Endothelial cell of umbilical vein (primary cell): ENCODE data around the gene CDK5. TPM values are rescaled to one million over a fixed set of nuclear protein-coding genes. Genes with fewer than 3 reads are reported as not detected.

Experiments used
- BruUV-seq: library from RNA; stranded (reverse); fragments of 400-500 nt; replicated peaks from 2 replicates; lab custom pipeline; 2021; lab: Mats Ljungman, UMichigan
- CTCF ChIA-PET: fragments of 300-600, 350-600 bp; sonication (Branson Sonifier 250); formaldehyde crosslinking; loops from one replicate; lab custom pipeline; 2021; ENCODE audit warnings: antibody characterized with exemption, inconsistent platforms; lab: Charles Lee
- POLR2A ChIA-PET: fragments of 300-600, 350-600 bp; sonication (Branson Sonifier 250); formaldehyde crosslinking; loops from one replicate; lab custom pipeline; 2021; ENCODE audit warnings: antibody characterized with exemption, inconsistent platforms; lab: Charles Lee
- DNase-seq: peaks from one replicate; pipeline ENCODE4 v3.0.0-alpha.2; 2011; ENCODE audit warnings: low read depth, low spot score
- FAIRE-seq: peaks from 2 replicates; lab custom pipeline; 2011; peaks lifted over from hg19 to GRCh38; lab: Jason Lieb, UNC
- H2AFZ ChIP-seq: 2 replicates; pipeline ENCODE4 v1.6.0; 2012; ENCODE audit warnings: low read depth, low read length, control low read depth, inconsistent platforms
- H3K27ac ChIP-seq: 2 replicates; pipeline ENCODE4 v1.5.1; 2011; ENCODE audit warnings: low read depth, mild to moderate bottlenecking, control low read depth, low read length, moderate library complexity; ENCODE audit not compliant: insufficient read depth
- H3K27me3 ChIP-seq, 2 experiments: 2 replicates each; pipeline versions ENCODE4 v1.6.0 to v1.6.1; 2011; ENCODE audit warnings: low read length in 2 of 2, mixed read lengths in 1 of 2; ENCODE audit not compliant: control insufficient read depth in 2 of 2, insufficient read depth in 2 of 2
- H3K36me3 ChIP-seq, 2 experiments: 2 replicates in 1 of 2; 3 replicates in 1 of 2; pipeline ENCODE4 v1.5.1; 2011; ENCODE audit warnings: low read length in 2 of 2, mild to moderate bottlenecking in 1 of 2, moderate library complexity in 1 of 2; ENCODE audit not compliant: control insufficient read depth in 2 of 2, insufficient read depth in 2 of 2; ENCODE audit errors: extremely low read depth in 1 of 2
- H3K4me1 ChIP-seq: 3 replicates; pipeline ENCODE4 v1.5.1; 2011; ENCODE audit warnings: mild to moderate bottlenecking, low read length; ENCODE audit not compliant: control insufficient read depth, insufficient read depth; ENCODE audit errors: extremely low read depth
- H3K4me2 ChIP-seq: 2 replicates; pipeline ENCODE4 v1.6.1; 2011; ENCODE audit warnings: low read length, control low read depth, mixed read lengths; ENCODE audit not compliant: insufficient read depth
- H3K4me3 ChIP-seq, 3 experiments: fragments of 200-600 bp in 1 of 3; sonication (generic), shearing (Covaris generic) in 1 of 3; replicated peaks in 1 of 3; 2 replicates each; pipeline ENCODE4 v1.5.1; 2011 to 2016; ENCODE audit warnings: control low read depth in 3 of 3, low read length in 3 of 3, mild to moderate bottlenecking in 2 of 3, inconsistent platforms in 1 of 3, low read depth in 1 of 3, moderate library complexity in 1 of 3; ENCODE audit not compliant: insufficient read depth in 1 of 3
- H3K79me2 ChIP-seq: 2 replicates; pipeline ENCODE4 v1.6.0; 2012; ENCODE audit warnings: low read length, inconsistent platforms; ENCODE audit not compliant: control insufficient read depth, insufficient read depth
- H3K9ac ChIP-seq: replicated peaks from 2 replicates; pipeline ENCODE3; 2011; ENCODE audit warnings: low read length, control low read depth; ENCODE audit not compliant: insufficient read depth; ENCODE audit errors: extremely low read depth
- H3K9me1 ChIP-seq: replicated peaks from 3 replicates; pipeline ENCODE4 v1.6.0; 2011; ENCODE audit warnings: mild to moderate bottlenecking, low read length; ENCODE audit not compliant: control insufficient read depth, insufficient read depth; ENCODE audit errors: extremely low read depth
- H3K9me3 ChIP-seq: replicated peaks from 2 replicates; pipeline ENCODE4 v1.5.1; 2012; ENCODE audit warnings: low read length, inconsistent platforms; ENCODE audit not compliant: control insufficient read depth, insufficient read depth
- H4K20me1 ChIP-seq: replicated peaks from 2 replicates; pipeline ENCODE3; 2011; ENCODE audit warnings: mild to moderate bottlenecking, low read length; ENCODE audit not compliant: control insufficient read depth, insufficient read depth; ENCODE audit errors: extremely low read depth
- JUN ChIP-seq: IDR thresholded peaks from 2 replicates; pipeline ENCODE4 v1.6.1; 2011; ENCODE audit warnings: borderline replicate concordance, low read depth; ENCODE audit not compliant: insufficient read length, insufficient read depth
- MAX ChIP-seq: IDR thresholded peaks from 2 replicates; pipeline ENCODE4 v1.6.1; 2011; ENCODE audit not compliant: insufficient read depth, insufficient read length
- MYC ChIP-seq: IDR thresholded peaks from one replicate; pipeline ENCODE4 v1.6.1; 2011; ENCODE audit warnings: mild to moderate bottlenecking, low read depth, low read length
- dilution Hi-C: fragments of 300-500 bp; cut with MboI; formaldehyde crosslinking; loops from one replicate; pipeline ENCODE4 v1.15.0; 2019; ENCODE audit warnings: low sequenced_read_pairs; ENCODE audit not compliant: extremely low pct_ligation_motif_present
- intact Hi-C: fragments of 100-400 bp; cut with micrococcal nuclease; formaldehyde crosslinking; loops from one replicate; pipeline ENCODE4 v1.10.0; 2022
- polyA plus RNA-seq, 4 experiments: library from polyadenylated mRNA; depleted of rRNA in 3 of 4; stranded (reverse) in 3 of 4; unstranded in 1 of 4; fragments of >200 nt; gene quantifications; 2 replicates each; pipeline versions ENCODE4 v1.2.1 to v1.2.3, GENCODE V29; 2011 to 2012; ENCODE audit warnings: missing spikeins in 1 of 4
- total RNA-seq: library from RNA; stranded (reverse); gene quantifications from 2 replicates; pipeline ENCODE4 v1.2.3, GENCODE V29; 2021
- TF ChIP-seq, protein P1 (sequence below), 2 donors: IDR thresholded peaks; 1 replicate in 1 of 2; 2 replicates in 1 of 2; pipeline ENCODE4 v1.5.1; 2011; ENCODE audit warnings: low read length in 2 of 2, mild to moderate bottlenecking in 2 of 2, moderate library complexity in 2 of 2, control low read depth in 1 of 2, inconsistent platforms in 1 of 2, low read depth in 1 of 2; ENCODE audit not compliant: insufficient read depth in 1 of 2; ENCODE audit errors: extremely low read depth in 1 of 2

CDK5 gene
- total and polyA plus RNA-seq, 2 donors (not counting 3 experiments of a cell fraction or from before 2014, with no cell fraction given), result 16.5 to 38.3 TPM

GRCh38 chr7:151060416-151061212, 2.9 kb upstream of the CDK5 start:
- no peak for TF ChIP-seq MYC
- TF ChIP-seq JUN, result no peak
- no peak for TF ChIP-seq MAX
- TF ChIP-seq, protein P1, sequence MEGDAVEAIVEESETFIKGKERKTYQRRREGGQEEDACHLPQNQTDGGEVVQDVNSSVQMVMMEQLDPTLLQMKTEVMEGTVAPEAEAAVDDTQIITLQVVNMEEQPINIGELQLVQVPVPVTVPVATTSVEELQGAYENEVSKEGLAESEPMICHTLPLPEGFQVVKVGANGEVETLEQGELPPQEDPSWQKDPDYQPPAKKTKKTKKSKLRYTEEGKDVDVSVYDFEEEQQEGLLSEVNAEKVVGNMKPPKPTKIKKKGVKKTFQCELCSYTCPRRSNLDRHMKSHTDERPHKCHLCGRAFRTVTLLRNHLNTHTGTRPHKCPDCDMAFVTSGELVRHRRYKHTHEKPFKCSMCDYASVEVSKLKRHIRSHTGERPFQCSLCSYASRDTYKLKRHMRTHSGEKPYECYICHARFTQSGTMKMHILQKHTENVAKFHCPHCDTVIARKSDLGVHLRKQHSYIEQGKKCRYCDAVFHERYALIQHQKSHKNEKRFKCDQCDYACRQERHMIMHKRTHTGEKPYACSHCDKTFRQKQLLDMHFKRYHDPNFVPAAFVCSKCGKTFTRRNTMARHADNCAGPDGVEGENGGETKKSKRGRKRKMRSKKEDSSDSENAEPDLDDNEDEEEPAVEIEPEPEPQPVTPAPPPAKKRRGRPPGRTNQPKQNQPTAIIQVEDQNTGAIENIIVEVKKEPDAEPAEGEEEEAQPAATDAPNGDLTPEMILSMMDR (IDR thresholded peaks at IDR 0.05; ENCODE audit: extremely low read depth in 1 of 2, insufficient read depth in 1 of 2, low read depth in 1 of 2, low read length in 2 of 2), result peak in 1 of 2 donors; percentile 13
- intact Hi-C loops, result loop anchor here (1.0 kb wide), 1 partner anchor 51 kb away; no protein-coding TSS in a partner anchor
- no peaks in the 10 kb centered on the region for H3K9me1 ChIP-seq
- peak overlapping the region; percentile 22 for H3K27ac ChIP-seq
- H3K4me3 ChIP-seq, result peak overlapping the region; percentile 66 to 83 (median 78)
- POLR2A ChIA-PET, result interaction anchor here (0.7 to 1.5 kb wide), 2 partner anchors 9 to 22 kb away, joined by 4 to 7 read pairs; no protein-coding TSS in a partner anchor
- H3K9me3 ChIP-seq, result no peaks in the 10 kb centered on the region
- H3K9ac ChIP-seq, result peak overlapping the region; percentile 70
- peaks cover 29% of the 10 kb centered on the region for H3K4me1 ChIP-seq
- peaks cover 34% of the 10 kb centered on the region for H3K79me2 ChIP-seq
- H3K27me3 ChIP-seq, result no peaks in the 10 kb centered on the region
- CTCF ChIA-PET, result interaction anchor here (0.8 to 2.8 kb wide), 12 partner anchors 8 to 98 kb away, joined by 3 to 11 read pairs (median 4); partner anchors contain the start of genes ABCB8 and FASTK
- peak overlapping the region; percentile 80 for H3K4me2 ChIP-seq
- peak; percentile 32 for DNase-seq
- peak; percentile 63 for FAIRE-seq
- dilution Hi-C loops, result no loop called here
- H4K20me1 ChIP-seq, result no peaks in the 10 kb centered on the region
- no peak overlapping the region for H2AFZ ChIP-seq
- peaks cover 3 to 16% of the 10 kb centered on the region in 2 experiments for H3K36me3 ChIP-seq
- BruUV-seq, result no TSS peak
